HL-60 (cell line): ENCODE measurements around the gene SCYGR1.

ENCODE experiments used
- DNase-seq, 2 experiments: peaks; one replicate each; pipeline ENCODE4 v3.0.0-alpha.2; 2010 to 2020; ENCODE audit warnings: low read depth in 1 of 2, low spot score in 1 of 2
- H3K27ac ChIP-seq: fragments of 250-450 bp; sonication (Bioruptor Pico); replicated peaks from 2 replicates; pipeline ENCODE4 v1.5.1; 2020; ENCODE audit warnings: mild to moderate bottlenecking, moderate library complexity
- H3K27me3 ChIP-seq: fragments of 250-450 bp; sonication (Bioruptor Pico); 2 replicates; pipeline ENCODE4 v1.5.1; 2021; ENCODE audit warnings: mild to moderate bottlenecking, moderate library complexity; ENCODE audit not compliant: insufficient read depth, poor library complexity, severe bottlenecking
- H3K4me3 ChIP-seq: replicated peaks from 2 replicates; pipeline ENCODE4 v1.5.1; 2011; ENCODE audit warnings: mild to moderate bottlenecking, control low read depth, low read length; ENCODE audit not compliant: insufficient read depth
- GABPA ChIP-seq: IDR thresholded peaks from 2 replicates; pipeline ENCODE4 v1.6.1; 2012; ENCODE audit warnings: low read depth
- POLR2AphosphoS5 ChIP-seq: IDR thresholded peaks from 2 replicates; pipeline ENCODE4 v1.6.1; 2012; ENCODE audit warnings: low read depth
- REST ChIP-seq: IDR thresholded peaks from 2 replicates; pipeline ENCODE4 v1.6.1; 2012; ENCODE audit warnings: low read depth; ENCODE audit not compliant: insufficient replicate concordance
- SPI1 ChIP-seq: IDR thresholded peaks from 2 replicates; pipeline ENCODE4 v1.6.1; 2012; ENCODE audit warnings: low read depth, mild to moderate bottlenecking, borderline replicate concordance
- TF ChIP-seq, protein P1 (sequence below): IDR thresholded peaks from one replicate; pipeline ENCODE4 v1.5.1; 2011; ENCODE audit warnings: low read length, control low read depth, inconsistent platforms; ENCODE audit not compliant: insufficient read depth

Gene SCYGR1

DNA sequence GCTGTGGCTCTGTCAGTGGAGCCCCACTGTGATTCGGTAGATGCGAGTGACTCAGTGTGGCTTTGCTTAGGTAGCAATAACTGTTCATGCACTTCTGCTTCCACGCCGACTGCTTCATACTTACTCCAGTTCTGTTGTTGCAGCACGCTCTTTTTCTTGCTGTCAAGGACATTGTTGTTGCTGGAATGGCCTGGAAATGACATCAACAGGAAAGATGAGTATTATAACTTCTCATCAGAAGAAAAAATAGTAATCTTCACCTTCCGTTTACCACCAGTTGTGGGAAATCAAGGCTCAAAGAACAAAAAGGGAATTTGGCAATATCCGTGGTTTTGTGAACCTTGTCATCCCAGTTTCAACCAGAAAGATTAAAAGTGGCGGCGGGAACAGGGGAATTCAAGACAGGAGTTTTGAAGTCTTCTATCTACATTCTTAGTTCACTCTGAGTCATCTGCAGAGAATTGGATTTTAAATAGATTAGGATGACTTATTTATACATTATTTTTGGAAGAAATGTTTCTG lies 16.9 kb downstream of the SCYGR1 start:
- TF ChIP-seq POLR2AphosphoS5: no peak
- TF ChIP-seq, protein P1, sequence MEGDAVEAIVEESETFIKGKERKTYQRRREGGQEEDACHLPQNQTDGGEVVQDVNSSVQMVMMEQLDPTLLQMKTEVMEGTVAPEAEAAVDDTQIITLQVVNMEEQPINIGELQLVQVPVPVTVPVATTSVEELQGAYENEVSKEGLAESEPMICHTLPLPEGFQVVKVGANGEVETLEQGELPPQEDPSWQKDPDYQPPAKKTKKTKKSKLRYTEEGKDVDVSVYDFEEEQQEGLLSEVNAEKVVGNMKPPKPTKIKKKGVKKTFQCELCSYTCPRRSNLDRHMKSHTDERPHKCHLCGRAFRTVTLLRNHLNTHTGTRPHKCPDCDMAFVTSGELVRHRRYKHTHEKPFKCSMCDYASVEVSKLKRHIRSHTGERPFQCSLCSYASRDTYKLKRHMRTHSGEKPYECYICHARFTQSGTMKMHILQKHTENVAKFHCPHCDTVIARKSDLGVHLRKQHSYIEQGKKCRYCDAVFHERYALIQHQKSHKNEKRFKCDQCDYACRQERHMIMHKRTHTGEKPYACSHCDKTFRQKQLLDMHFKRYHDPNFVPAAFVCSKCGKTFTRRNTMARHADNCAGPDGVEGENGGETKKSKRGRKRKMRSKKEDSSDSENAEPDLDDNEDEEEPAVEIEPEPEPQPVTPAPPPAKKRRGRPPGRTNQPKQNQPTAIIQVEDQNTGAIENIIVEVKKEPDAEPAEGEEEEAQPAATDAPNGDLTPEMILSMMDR: no peak
- no peak for TF ChIP-seq SPI1
- TF ChIP-seq REST: no peak
- TF ChIP-seq GABPA: no peak
- no peaks in the 10 kb centered on the region for H3K27me3 ChIP-seq
- peak; percentile 12 to 38 for DNase-seq
- no peak overlapping the region for H3K27ac ChIP-seq
- H3K4me3 ChIP-seq: no peak overlapping the region

- no peaks in the 10 kb centered on the region for H3K27me3 ChIP-seq
- no peak overlapping the region for H3K4me3 ChIP-seq
- no peak overlapping the region for H3K27ac ChIP-seq
- TF ChIP-seq POLR2AphosphoS5 (no peak), GABPA (no peak), SPI1 (no peak), REST (no peak)
- TF ChIP-seq, protein P1: no peak
- DNase-seq: no peak
Measured at GRCh38 chr2:227370092-227370491, 17.7 kb downstream of the SCYGR1 start.

- TF ChIP-seq POLR2AphosphoS5 (no peak), SPI1 (peak; percentile 24; the same call in 1 of the 2 replicates)
- H3K27ac ChIP-seq: no peak overlapping the region
- H3K4me3 ChIP-seq: no peak overlapping the region
- H3K27me3 ChIP-seq: no peaks in the 10 kb centered on the region
- no peak for DNase-seq
Measured at GRCh38 chr2:227368574-227368973, 19.2 kb downstream of the SCYGR1 start.

DNA sequence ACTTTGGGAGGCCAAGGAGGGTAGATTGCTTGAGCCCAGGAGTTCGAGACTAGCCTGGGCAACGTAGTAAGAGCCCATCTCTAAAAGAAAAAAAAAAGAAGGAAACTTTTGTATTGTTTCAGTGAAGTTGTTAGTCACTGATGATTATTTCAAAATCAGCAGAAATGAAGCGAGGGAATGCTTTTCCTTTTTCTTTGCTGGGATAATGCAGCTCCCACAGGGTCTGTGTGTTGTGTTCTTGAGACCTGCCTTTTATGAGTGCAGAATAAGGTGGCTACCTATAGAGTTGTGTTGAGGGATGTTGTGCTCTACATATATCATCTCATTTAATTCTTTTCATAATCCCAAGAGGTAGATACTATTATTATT lies 20.3 kb downstream of the SCYGR1 start:
- no peak for DNase-seq
- no peak for TF ChIP-seq GABPA
- TF ChIP-seq, protein P1: no peak
- no peak for TF ChIP-seq POLR2AphosphoS5
- no peak for TF ChIP-seq REST
- no peak for TF ChIP-seq SPI1
- Histone ChIP-seq H3K27ac (no peak overlapping the region), H3K27me3 (no peaks in the 10 kb centered on the region), H3K4me3 (no peak overlapping the region)
